Measurements from ENCODE around the gene PTPN3. TPM values are rescaled to one million over a fixed set of nuclear protein-coding genes. Genes with fewer than 3 reads are reported as not detected.

PTPN3 gene
- total RNA-seq, 1 experiment from 2014 or later: 10.4 TPM

- TF ChIP-seq POLR2AphosphoS5 (IDR thresholded peaks at IDR 0.05; ENCODE audit: low read depth, low read length) (no peak), TCF7L2 (IDR thresholded peaks at IDR 0.05; ENCODE audit: low read depth, low read length) (no peak), SIN3A (IDR thresholded peaks at IDR 0.05; ENCODE audit: borderline replicate concordance, insufficient read depth, low read depth, low read length) (no peak), CTCF (IDR thresholded peaks at IDR 0.05) (no peak)
- TF ChIP-seq, protein P1, sequence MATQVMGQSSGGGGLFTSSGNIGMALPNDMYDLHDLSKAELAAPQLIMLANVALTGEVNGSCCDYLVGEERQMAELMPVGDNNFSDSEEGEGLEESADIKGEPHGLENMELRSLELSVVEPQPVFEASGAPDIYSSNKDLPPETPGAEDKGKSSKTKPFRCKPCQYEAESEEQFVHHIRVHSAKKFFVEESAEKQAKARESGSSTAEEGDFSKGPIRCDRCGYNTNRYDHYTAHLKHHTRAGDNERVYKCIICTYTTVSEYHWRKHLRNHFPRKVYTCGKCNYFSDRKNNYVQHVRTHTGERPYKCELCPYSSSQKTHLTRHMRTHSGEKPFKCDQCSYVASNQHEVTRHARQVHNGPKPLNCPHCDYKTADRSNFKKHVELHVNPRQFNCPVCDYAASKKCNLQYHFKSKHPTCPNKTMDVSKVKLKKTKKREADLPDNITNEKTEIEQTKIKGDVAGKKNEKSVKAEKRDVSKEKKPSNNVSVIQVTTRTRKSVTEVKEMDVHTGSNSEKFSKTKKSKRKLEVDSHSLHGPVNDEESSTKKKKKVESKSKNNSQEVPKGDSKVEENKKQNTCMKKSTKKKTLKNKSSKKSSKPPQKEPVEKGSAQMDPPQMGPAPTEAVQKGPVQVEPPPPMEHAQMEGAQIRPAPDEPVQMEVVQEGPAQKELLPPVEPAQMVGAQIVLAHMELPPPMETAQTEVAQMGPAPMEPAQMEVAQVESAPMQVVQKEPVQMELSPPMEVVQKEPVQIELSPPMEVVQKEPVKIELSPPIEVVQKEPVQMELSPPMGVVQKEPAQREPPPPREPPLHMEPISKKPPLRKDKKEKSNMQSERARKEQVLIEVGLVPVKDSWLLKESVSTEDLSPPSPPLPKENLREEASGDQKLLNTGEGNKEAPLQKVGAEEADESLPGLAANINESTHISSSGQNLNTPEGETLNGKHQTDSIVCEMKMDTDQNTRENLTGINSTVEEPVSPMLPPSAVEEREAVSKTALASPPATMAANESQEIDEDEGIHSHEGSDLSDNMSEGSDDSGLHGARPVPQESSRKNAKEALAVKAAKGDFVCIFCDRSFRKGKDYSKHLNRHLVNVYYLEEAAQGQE (IDR thresholded peaks at IDR 0.05; ENCODE audit: insufficient read depth in 1 of 2, low read depth in 2 of 2, low read length in 1 of 2): no peak
- Histone ChIP-seq H3K9me3 (ENCODE audit: control insufficient read depth, insufficient read depth, low read depth, low read length) (no peaks in the 10 kb centered on the region), H3K4me3 (ENCODE audit: low read depth in 2 of 2, low read length in 2 of 2) (no peak overlapping the region), H3K4me1 (ENCODE audit: control insufficient read depth, insufficient read depth, low read length) (peaks cover 18% of the 10 kb centered on the region), H3K27ac (ENCODE audit: low read length) (no peak overlapping the region), H3K27me3 (ENCODE audit: control insufficient read depth, insufficient read depth, low read length) (no peaks in the 10 kb centered on the region), H3K36me3 (ENCODE audit: control insufficient read depth, insufficient read depth, low read length) (no peaks in the 10 kb centered on the region)
- no TSS peak for BruUV-seq (replicated peaks)
- in situ Hi-C loops (cut with HindIII; ENCODE audit: low pct_unique_long_range_greater_than_20kb, low sequenced_read_pairs): no loop called here
- ATAC-seq (no peak), DNase-seq (ENCODE audit: low read depth, low spot score) (no peak)
- intact Hi-C loops (cut with micrococcal nuclease; ENCODE audit: unreplicated experiment): no loop called here
- ChIA-PET POLR2A (no interaction called here), CTCF (no interaction called here)
Observed at GRCh38 chr9:109476642-109477257, 21.4 kb downstream of the PTPN3 start.

GRCh38 chr9:109475526-109475925 lies 22.6 kb downstream of the PTPN3 start:
- ChIA-PET CTCF (interaction anchor here (0.7 to 0.8 kb wide), 2 partner anchors 17 to 130 kb away, joined by 3 read pairs; no protein-coding TSS in a partner anchor), POLR2A (no interaction called here)
- intact Hi-C loops (cut with micrococcal nuclease; ENCODE audit: unreplicated experiment): no loop called here
- Histone ChIP-seq H3K36me3 (ENCODE audit: control insufficient read depth, insufficient read depth, low read length) (no peaks in the 10 kb centered on the region), H3K4me1 (ENCODE audit: control insufficient read depth, insufficient read depth, low read length) (peaks cover 22% of the 10 kb centered on the region), H3K27me3 (ENCODE audit: control insufficient read depth, insufficient read depth, low read length) (no peaks in the 10 kb centered on the region), H3K9me3 (ENCODE audit: control insufficient read depth, insufficient read depth, low read depth, low read length) (no peaks in the 10 kb centered on the region), H3K4me3 (ENCODE audit: low read depth in 2 of 2, low read length in 2 of 2) (no peak overlapping the region), H3K27ac (ENCODE audit: low read length) (no peak overlapping the region)
- DNase-seq (ENCODE audit: low read depth, low spot score) (no peak), ATAC-seq (no peak)
- in situ Hi-C loops (cut with HindIII; ENCODE audit: low pct_unique_long_range_greater_than_20kb, low sequenced_read_pairs): no loop called here
- BruUV-seq (replicated peaks): no TSS peak
- TF ChIP-seq, protein P1 (IDR thresholded peaks at IDR 0.05; ENCODE audit: insufficient read depth in 1 of 2, low read depth in 2 of 2, low read length in 1 of 2): no peak
- TF ChIP-seq SIN3A (IDR thresholded peaks at IDR 0.05; ENCODE audit: borderline replicate concordance, insufficient read depth, low read depth, low read length) (no peak), TCF7L2 (IDR thresholded peaks at IDR 0.05; ENCODE audit: low read depth, low read length) (no peak)
